AG10803 (cell line): Measurements from ENCODE around the gene SAG.
A peak's percentile ranks its signal among the peaks of the same experiment; 100 is the strongest.
"Not testable (repeated sequence)": the region's sequence is repeated elsewhere in the genome, so short reads cannot be mapped to it uniquely, and the experiment has no call there.

Source experiments
- DNase-seq: peaks from one replicate; pipeline ENCODE4 v3.0.0; 2010; ENCODE audit warnings: low read depth
- H3K4me3 ChIP-seq: 2 replicates; pipeline ENCODE4 v1.5.1; 2011; ENCODE audit warnings: mild to moderate bottlenecking, low read length, control low read depth
- CTCF ChIP-seq: conservative IDR thresholded peaks from 2 replicates; pipeline ENCODE4 v1.5.1; 2011; ENCODE audit warnings: mild to moderate bottlenecking, low read length, control low read depth, inconsistent platforms

SAG gene

DNA sequence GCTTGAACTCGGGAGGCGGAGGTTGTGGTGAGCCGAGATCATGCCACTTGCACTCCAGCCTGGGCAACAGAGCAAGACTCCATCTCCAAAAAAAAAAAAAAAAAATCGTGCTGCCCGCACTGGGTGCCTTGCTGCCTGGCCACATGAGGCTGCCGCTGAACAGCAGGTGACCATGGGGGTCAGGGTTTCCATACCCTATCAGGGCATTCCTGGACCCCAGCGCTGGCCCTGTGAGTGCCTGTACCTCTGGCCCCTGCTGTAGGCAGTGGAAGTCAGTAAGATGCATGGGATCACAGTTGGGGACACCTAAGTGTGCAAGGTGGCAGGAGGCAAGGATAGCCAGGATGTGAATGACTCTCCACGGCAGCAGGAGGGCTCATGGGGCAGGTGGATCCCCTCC is 18.9 kb downstream of the SAG start:
- no peak for TF ChIP-seq CTCF
- DNase-seq, result no peak
- no peak overlapping the region for H3K4me3 ChIP-seq

DNA sequence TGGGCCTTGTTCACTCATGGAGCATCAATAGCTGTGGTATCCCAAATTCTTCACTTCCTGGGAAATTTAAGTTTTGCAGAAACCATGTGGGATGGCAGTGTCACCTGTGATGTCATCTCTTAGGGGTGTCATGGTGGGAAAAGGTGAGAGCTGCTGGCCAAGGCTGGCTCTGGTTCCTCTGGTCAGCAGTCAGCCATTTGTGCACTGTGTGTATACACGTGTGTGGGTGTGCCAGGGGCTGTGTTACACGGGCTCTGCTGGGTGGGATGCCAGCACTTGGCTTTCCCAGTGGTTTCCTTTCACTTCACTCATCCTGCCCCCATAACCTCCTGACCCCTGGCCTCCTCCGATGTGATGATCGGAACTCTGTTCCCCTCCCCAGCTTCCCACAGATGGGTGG is 21.3 kb downstream of the SAG start:
- DNase-seq, result no peak
- no peak for TF ChIP-seq CTCF
- no peak overlapping the region for H3K4me3 ChIP-seq

GRCh38 chr2:233329489-233330135 is 22.0 kb downstream of the SAG start:
- DNase-seq, result peak; percentile 25
- H3K4me3 ChIP-seq, result no peak overlapping the region
- no peak for TF ChIP-seq CTCF

DNA sequence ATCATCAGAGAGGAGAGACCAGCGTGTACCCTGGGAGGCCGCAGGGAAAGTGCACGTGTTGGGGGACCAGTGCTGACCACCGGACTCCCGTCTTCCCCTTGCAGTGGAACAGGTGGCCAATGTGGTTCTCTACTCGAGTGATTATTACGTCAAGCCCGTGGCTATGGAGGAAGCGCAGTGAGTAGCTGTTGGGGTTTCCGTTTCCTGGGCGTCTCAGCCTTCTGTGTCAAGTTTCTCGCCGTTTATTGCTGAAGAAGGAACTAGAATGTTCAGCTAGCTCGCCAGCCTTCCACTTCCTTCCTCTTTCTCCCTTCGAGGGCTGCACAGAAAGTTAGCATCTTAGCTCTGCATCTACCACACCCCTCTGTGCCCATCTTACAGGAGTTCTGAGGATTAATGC is 23.9 kb downstream of the SAG start:
- no peak overlapping the region for H3K4me3 ChIP-seq
- no peak for TF ChIP-seq CTCF
- DNase-seq, result no peak

GRCh38 chr2:233332125-233332524 is 24.5 kb downstream of the SAG start:
- no peak for TF ChIP-seq CTCF
- H3K4me3 ChIP-seq, result no peak overlapping the region
- no peak for DNase-seq

- no peak for DNase-seq
- no peak overlapping the region for H3K4me3 ChIP-seq
- TF ChIP-seq CTCF, result no peak
These were observed 27.3 kb downstream of the SAG start for GRCh38 chr2:233334915-233335314.

DNA sequence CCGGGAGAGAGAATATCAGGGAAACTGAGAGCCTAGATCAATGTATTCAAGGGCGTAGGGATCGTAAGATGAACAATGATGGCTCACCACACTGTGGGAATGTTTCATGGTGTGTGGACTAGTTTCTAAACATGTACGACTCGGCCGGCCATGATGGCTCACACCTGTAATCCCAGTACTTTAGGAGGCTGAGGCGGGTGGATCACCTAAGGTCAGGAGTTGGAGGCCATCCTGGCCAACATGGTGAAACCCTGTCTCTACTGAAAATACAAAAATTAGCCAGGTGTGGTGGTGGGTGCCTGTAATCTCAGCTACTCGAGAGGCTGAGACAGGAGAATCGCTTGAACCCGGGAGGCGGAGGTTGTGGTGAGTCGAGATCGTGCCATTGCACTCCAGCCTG is 28.5 kb downstream of the SAG start:
- not testable (repeated sequence) for DNase-seq, H3K4me3 ChIP-seq

- H3K4me3 ChIP-seq, result no peak overlapping the region
- DNase-seq, result no peak
- TF ChIP-seq CTCF, result no peak
These were observed 28.9 kb downstream of the SAG start for GRCh38 chr2:233336541-233336940.
